GM20000 (cell line): ENCODE measurements around the gene SLC2A9.

Experiments used
- DNase-seq: peaks from one replicate; pipeline ENCODE4 v3.0.0; 2012; ENCODE audit warnings: low spot score
- CTCF ChIP-seq: IDR thresholded peaks from 2 replicates; pipeline ENCODE4 v1.5.1; 2012; ENCODE audit warnings: mild to moderate bottlenecking, control low read depth; ENCODE audit errors: extremely low read depth, missing control alignments

The SLC2A9 gene

GRCh38 chr4:10023806-10024205 lies 2.5 kb upstream of the SLC2A9 start:
- no peak for DNase-seq
- TF ChIP-seq CTCF: no peak

DNA sequence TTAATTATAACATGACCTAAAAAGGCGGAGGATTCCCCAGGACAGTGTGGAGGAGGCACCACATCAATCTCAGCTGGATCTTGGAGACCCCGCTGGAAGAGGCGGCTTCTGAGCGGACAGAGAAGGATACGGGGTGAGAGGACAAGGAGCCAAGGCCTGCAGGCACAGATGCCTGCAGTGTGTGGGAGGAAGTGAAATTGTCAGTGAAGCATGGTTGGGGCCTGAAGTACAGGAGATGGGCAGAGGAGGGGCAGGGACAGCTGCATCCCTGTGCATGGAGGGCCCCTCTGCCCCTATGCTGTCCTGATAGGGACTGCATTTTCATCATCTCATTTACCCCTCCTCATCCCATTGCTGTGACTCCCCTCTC lies 1.7 kb upstream of the SLC2A9 start:
- no peak for TF ChIP-seq CTCF
- no peak for DNase-seq

DNA sequence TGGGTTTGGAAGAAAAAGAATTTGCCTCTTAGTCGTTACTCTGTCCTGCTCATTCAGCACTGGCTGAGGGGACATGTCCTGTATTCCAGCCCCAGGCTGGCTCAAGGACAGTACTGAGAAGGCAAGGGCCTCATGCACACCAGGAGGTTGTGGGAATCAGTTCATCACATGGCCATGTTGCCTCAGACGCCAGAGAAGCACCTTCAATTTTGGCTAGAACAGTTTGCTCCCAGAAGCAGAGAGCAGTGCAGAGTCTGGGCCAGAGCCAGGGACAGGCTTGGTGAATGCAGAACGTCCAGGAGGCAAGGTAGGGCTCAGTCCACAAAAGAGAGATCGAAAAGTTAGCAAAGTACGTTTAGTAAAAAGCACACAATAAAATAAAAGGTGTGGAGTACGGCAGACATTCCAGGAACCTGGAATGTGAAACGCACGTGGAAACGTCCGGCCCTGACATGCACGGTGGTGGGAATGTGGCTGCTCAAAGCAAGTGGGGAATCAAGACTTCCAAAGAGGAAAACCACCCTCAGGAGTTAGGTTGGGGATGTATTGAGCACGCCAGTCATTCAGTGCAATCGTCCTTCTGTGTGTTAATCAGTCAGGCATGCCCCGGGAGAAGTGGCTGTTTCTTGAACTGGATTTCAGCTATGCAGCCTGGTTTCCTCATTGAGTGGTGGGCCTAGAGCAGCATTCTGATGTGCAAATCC lies 1.2 kb upstream of the SLC2A9 start:
- TF ChIP-seq CTCF: no peak
- no peak for DNase-seq

- no peak for DNase-seq
- no peak for TF ChIP-seq CTCF
These were observed 341 bp upstream of the SLC2A9 start for GRCh38 chr4:10021653-10022023.

GRCh38 chr4:10020106-10020505 lies 1.2 kb downstream of the SLC2A9 start:
- no peak for TF ChIP-seq CTCF
- DNase-seq: no peak

DNA sequence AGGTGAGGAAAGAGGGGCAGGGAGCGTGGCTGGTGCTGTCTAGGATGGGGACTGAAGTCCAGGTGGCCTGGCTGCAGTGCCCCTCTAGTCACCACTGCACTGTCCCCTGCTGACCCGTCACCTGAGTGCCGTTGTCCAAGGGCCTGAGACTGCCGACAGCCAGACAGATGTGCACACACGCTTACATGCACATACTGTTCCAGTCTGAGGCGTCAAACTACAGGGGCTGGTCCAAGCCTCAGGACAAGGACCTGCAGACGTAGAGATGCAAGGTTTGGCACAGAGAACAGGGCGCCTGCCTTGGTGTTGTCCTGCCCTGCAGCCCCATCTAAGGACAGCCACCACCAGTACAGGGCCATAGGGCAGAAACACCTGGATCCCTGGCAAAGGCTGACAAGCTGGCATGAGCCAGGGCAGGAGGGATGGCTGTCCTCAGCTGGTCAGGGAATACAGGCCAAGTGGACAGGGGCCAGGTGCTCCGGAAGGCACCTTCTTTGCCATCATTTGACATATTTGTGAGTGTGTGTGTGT lies 1.7 kb downstream of the SLC2A9 start:
- DNase-seq: no peak
- no peak for TF ChIP-seq CTCF

- peak; percentile 100 for TF ChIP-seq CTCF
- DNase-seq: peak; percentile 93
These were observed 2.4 kb downstream of the SLC2A9 start for GRCh38 chr4:10018818-10019461.
